Stimulated activated CD4-positive, alpha-beta T cell treated with anti-CD3 and anti-CD28 coated beads, Interleukin-2, amount 100 ng/mL, for 4 hours (primary cell): Measurements from ENCODE around the gene TMEM255B.
"Not testable (repeated sequence)": the region's sequence is repeated elsewhere in the genome, so short reads cannot be mapped to it uniquely, and the experiment has no call there.

Experiments used
- DNase-seq: peaks from one replicate; pipeline ENCODE4 v3.0.0-alpha.2; 2020; ENCODE audit warnings: low read depth

The TMEM255B gene

GRCh38 chr13:113734826-113735125 lies 24.2 kb upstream of the TMEM255B start:
- DNase-seq: no peak

GRCh38 chr13:113735194-113735593 lies 23.8 kb upstream of the TMEM255B start:
- DNase-seq: no peak

- DNase-seq: no peak
Measured at GRCh38 chr13:113735750-113736149, 23.3 kb upstream of the TMEM255B start.

GRCh38 chr13:113736258-113736731 lies 22.7 kb upstream of the TMEM255B start:
- DNase-seq: no peak

- DNase-seq: no peak
Measured at GRCh38 chr13:113737803-113738202, 21.2 kb upstream of the TMEM255B start.

- DNase-seq: no peak
Measured at GRCh38 chr13:113739527-113740285, 19.3 kb upstream of the TMEM255B start.

GRCh38 chr13:113740286-113740556 lies 18.8 kb upstream of the TMEM255B start:
- DNase-seq: no peak

- DNase-seq: no peak
Measured at GRCh38 chr13:113740661-113741060, 18.4 kb upstream of the TMEM255B start.

GRCh38 chr13:113741191-113741668 lies 17.8 kb upstream of the TMEM255B start:
- DNase-seq: no peak

- DNase-seq: no peak
Measured at GRCh38 chr13:113742000-113742441, 17.0 kb upstream of the TMEM255B start.

- DNase-seq: no peak
Measured at GRCh38 chr13:113742445-113743120, 16.4 kb upstream of the TMEM255B start.

- DNase-seq: no peak
Measured at GRCh38 chr13:113743366-113744195, 15.4 kb upstream of the TMEM255B start.

- no peak for DNase-seq
Measured at GRCh38 chr13:113744197-113745000, 14.6 kb upstream of the TMEM255B start.

GRCh38 chr13:113745059-113745458 lies 14.0 kb upstream of the TMEM255B start:
- DNase-seq: no peak

- DNase-seq: not testable (repeated sequence)
Measured at GRCh38 chr13:113745500-113746142, 13.4 kb upstream of the TMEM255B start.

GRCh38 chr13:113746143-113746525 lies 12.9 kb upstream of the TMEM255B start:
- no peak for DNase-seq

GRCh38 chr13:113746671-113747070 lies 12.4 kb upstream of the TMEM255B start:
- DNase-seq: no peak

- DNase-seq: no peak
Measured at GRCh38 chr13:113747291-113747833, 11.7 kb upstream of the TMEM255B start.

- DNase-seq: no peak
Measured at GRCh38 chr13:113748101-113748861, 10.7 kb upstream of the TMEM255B start.

- no peak for DNase-seq
Measured at GRCh38 chr13:113748862-113749451, 10.1 kb upstream of the TMEM255B start.
